ENCODE data around the gene TMEM161A.
A peak's percentile ranks its signal among the peaks of the same experiment; 100 is the strongest.
"Not testable (repeated sequence)": the region's sequence is repeated elsewhere in the genome, so short reads cannot be mapped to it uniquely, and the experiment has no call there.

TMEM161A gene

GRCh38 chr19:19152668-19153384, 14.5 kb upstream of the TMEM161A start:
- H3K27ac ChIP-seq: no peak overlapping the region
- no peak for TF ChIP-seq ZFX (IDR thresholded peaks at IDR 0.05; ENCODE audit: borderline replicate concordance)
- no peak for TF ChIP-seq CTCF (IDR thresholded peaks at IDR 0.05)

- no peak for TF ChIP-seq ZFX (IDR thresholded peaks at IDR 0.05; ENCODE audit: borderline replicate concordance)
- no peak for TF ChIP-seq CTCF (IDR thresholded peaks at IDR 0.05)
- H3K27ac ChIP-seq: no peak overlapping the region
Measured at GRCh38 chr19:19151418-19151817, 13.1 kb upstream of the TMEM161A start.

- TF ChIP-seq CTCF (IDR thresholded peaks at IDR 0.05) (no peak), ZFX (IDR thresholded peaks at IDR 0.05; ENCODE audit: borderline replicate concordance) (no peak)
- no peak overlapping the region for H3K27ac ChIP-seq
Measured at GRCh38 chr19:19149435-19149834, 11.2 kb upstream of the TMEM161A start.

GRCh38 chr19:19148504-19148903, 10.2 kb upstream of the TMEM161A start:
- H3K27ac ChIP-seq: not testable (repeated sequence)

GRCh38 chr19:19147344-19147743, 9.1 kb upstream of the TMEM161A start:
- TF ChIP-seq ZFX (IDR thresholded peaks at IDR 0.05; ENCODE audit: borderline replicate concordance): no peak
- no peak for TF ChIP-seq CTCF (IDR thresholded peaks at IDR 0.05)
- no peak overlapping the region for H3K27ac ChIP-seq

- no peak for TF ChIP-seq CTCF (IDR thresholded peaks at IDR 0.05)
- TF ChIP-seq ZFX (IDR thresholded peaks at IDR 0.05; ENCODE audit: borderline replicate concordance): no peak
- no peak overlapping the region for H3K27ac ChIP-seq
Measured at GRCh38 chr19:19146865-19147264, 8.6 kb upstream of the TMEM161A start.

- H3K27ac ChIP-seq: no peak overlapping the region
- TF ChIP-seq CTCF (IDR thresholded peaks at IDR 0.05) (peak; percentile 95), ZFX (IDR thresholded peaks at IDR 0.05; ENCODE audit: borderline replicate concordance) (no peak)
Measured at GRCh38 chr19:19145684-19146608, 7.7 kb upstream of the TMEM161A start.
